GM19238 (cell line): ENCODE data around the gene SH3D21.
A peak's percentile ranks its signal among the peaks of the same experiment; 100 is the strongest.

Experiments
- DNase-seq: peaks from one replicate; pipeline ENCODE4 v3.0.0; 2011; ENCODE audit warnings: low spot score; ENCODE audit not compliant: insufficient read length

SH3D21 gene

GRCh38 chr1:36355811-36356210 is 49.6 kb downstream of the SH3D21 start:
- DNase-seq = no peak

GRCh38 chr1:36358514-36359084 is 52.4 kb downstream of the SH3D21 start:
- no peak for DNase-seq

- no peak for DNase-seq
Observed at GRCh38 chr1:36359383-36359782, 53.2 kb downstream of the SH3D21 start.

- DNase-seq = no peak
Observed at GRCh38 chr1:36359911-36360550, 53.9 kb downstream of the SH3D21 start.

- DNase-seq = no peak
Observed at GRCh38 chr1:36365381-36365780, 59.2 kb downstream of the SH3D21 start.

- DNase-seq = no peak
Observed at GRCh38 chr1:36366091-36366661, 60.0 kb downstream of the SH3D21 start.

- DNase-seq = no peak
Observed at GRCh38 chr1:36367066-36367465, 60.9 kb downstream of the SH3D21 start.

GRCh38 chr1:36367798-36368197 is 61.6 kb downstream of the SH3D21 start:
- DNase-seq = no peak

GRCh38 chr1:36369061-36369861 is 63.1 kb downstream of the SH3D21 start:
- peak; percentile 77 for DNase-seq
